GM18508 (cell line): ENCODE results near the gene SMTNL2.
"Not testable (repeated sequence)": the region's sequence is repeated elsewhere in the genome, so short reads cannot be mapped to it uniquely, and the experiment has no call there.

Experiments used
- ATAC-seq: cut with Tn5 transposase; IDR thresholded peaks from one replicate; pipeline ENCODE4 v1.9.1; 2021; ENCODE audit warnings: moderate number of reproducible peaks; ENCODE audit not compliant: insufficient read depth, unreplicated experiment

The SMTNL2 gene

GRCh38 chr17:4625181-4625617, 40.9 kb downstream of the SMTNL2 start:
- no peak for ATAC-seq

GRCh38 chr17:4626734-4627256, 42.5 kb downstream of the SMTNL2 start:
- no peak for ATAC-seq

GRCh38 chr17:4631431-4631830, 47.1 kb downstream of the SMTNL2 start:
- ATAC-seq: no peak

GRCh38 chr17:4631836-4632580, 47.7 kb downstream of the SMTNL2 start:
- ATAC-seq: no peak

- no peak for ATAC-seq
Observed at GRCh38 chr17:4632581-4632920, 48.2 kb downstream of the SMTNL2 start.

GRCh38 chr17:4633643-4634042, 49.3 kb downstream of the SMTNL2 start:
- no peak for ATAC-seq

GRCh38 chr17:4634976-4635375, 50.6 kb downstream of the SMTNL2 start:
- no peak for ATAC-seq

GRCh38 chr17:4635823-4636375, 51.6 kb downstream of the SMTNL2 start:
- ATAC-seq: no peak

GRCh38 chr17:4636474-4637100, 52.3 kb downstream of the SMTNL2 start:
- no peak for ATAC-seq

- ATAC-seq: not testable (repeated sequence)
Observed at GRCh38 chr17:4638766-4639165, 54.4 kb downstream of the SMTNL2 start.

GRCh38 chr17:4639301-4640059, 55.2 kb downstream of the SMTNL2 start:
- ATAC-seq: not testable (repeated sequence)

- ATAC-seq: not testable (repeated sequence)
Observed at GRCh38 chr17:4640569-4641188, 56.4 kb downstream of the SMTNL2 start.

GRCh38 chr17:4641297-4642195, 57.2 kb downstream of the SMTNL2 start, which contains the start of gene ALOX15:
Gene ALOX15, minus strand, starts transcription at chr17:4641678. Its CDS starts 27 bp downstream, at chr17:4641651.
- no peak for ATAC-seq

GRCh38 chr17:4642286-4642685, 58.0 kb downstream of the SMTNL2 start:
- no peak for ATAC-seq

GRCh38 chr17:4643676-4644075, 59.3 kb downstream of the SMTNL2 start:
- no peak for ATAC-seq

- ATAC-seq: no peak
Observed at GRCh38 chr17:4645642-4646041, 61.3 kb downstream of the SMTNL2 start.

- no peak for ATAC-seq
Observed at GRCh38 chr17:4648741-4649140, 64.4 kb downstream of the SMTNL2 start.

GRCh38 chr17:4652997-4653396, 68.7 kb downstream of the SMTNL2 start:
- no peak for ATAC-seq

GRCh38 chr17:4655933-4656332, 71.6 kb downstream of the SMTNL2 start:
- ATAC-seq: not testable (repeated sequence)
